GM23338 (cell line): Measurements from ENCODE around the gene DCAF10.
A peak's percentile ranks its signal among the peaks of the same experiment; 100 is the strongest.

ENCODE experiments used
- CTCF ChIP-seq, 2 experiments: fragments of 200-600 bp in 1 of 2; sonication (generic) in 1 of 2; conservative IDR thresholded peaks; 2 replicates each; pipeline versions ENCODE4 v1.5.1 to v1.6.1; 2016 to 2017; ENCODE audit warnings: antibody characterized with exemption in 2 of 2, low read depth in 2 of 2, mild to moderate bottlenecking in 2 of 2, moderate library complexity in 1 of 2
- EZH2 ChIP-seq: fragments of 200-600 bp; sonication (generic); IDR thresholded peaks from one replicate; pipeline ENCODE4 v1.8.0; 2017; ENCODE audit warnings: antibody characterized with exemption, mild to moderate bottlenecking, low read depth; ENCODE audit not compliant: unreplicated experiment
- POLR2AphosphoS5 ChIP-seq: IDR thresholded peaks from 2 replicates; pipeline ENCODE4 v1.6.1; 2016; ENCODE audit warnings: antibody characterized with exemption, low read depth

- TF ChIP-seq CTCF (conservative IDR thresholded peaks at IDR 0.05; ENCODE audit: low read depth in 2 of 2) = no peak
- TF ChIP-seq POLR2AphosphoS5 = peak; percentile 88
- TF ChIP-seq EZH2 = no peak
Observed at GRCh38 chr9:37800631-37801286, at the start of gene DCAF10.
